ENCODE measurements around the gene DTX4.

- no peak for TF ChIP-seq CTCF (conservative IDR thresholded peaks at IDR 0.05; ENCODE audit: low read depth, low read length)
- TF ChIP-seq FOS (IDR thresholded peaks at IDR 0.05; ENCODE audit: low read depth, low read length) = no peak
- TF ChIP-seq USF2 (IDR thresholded peaks at IDR 0.05; ENCODE audit: low read depth, low read length) = no peak
- TF ChIP-seq NFE2L2 (IDR thresholded peaks at IDR 0.05; ENCODE audit: low read depth, low read length) = no peak
These were observed 15.1 kb downstream of the DTX4 start for GRCh38 chr11:59187035-59187434.
